ENCODE results near the gene MAPRE3.

GRCh38 chr2:27021253-27022049 is 51.0 kb downstream of the MAPRE3 start:
- TF ChIP-seq, protein P1, sequence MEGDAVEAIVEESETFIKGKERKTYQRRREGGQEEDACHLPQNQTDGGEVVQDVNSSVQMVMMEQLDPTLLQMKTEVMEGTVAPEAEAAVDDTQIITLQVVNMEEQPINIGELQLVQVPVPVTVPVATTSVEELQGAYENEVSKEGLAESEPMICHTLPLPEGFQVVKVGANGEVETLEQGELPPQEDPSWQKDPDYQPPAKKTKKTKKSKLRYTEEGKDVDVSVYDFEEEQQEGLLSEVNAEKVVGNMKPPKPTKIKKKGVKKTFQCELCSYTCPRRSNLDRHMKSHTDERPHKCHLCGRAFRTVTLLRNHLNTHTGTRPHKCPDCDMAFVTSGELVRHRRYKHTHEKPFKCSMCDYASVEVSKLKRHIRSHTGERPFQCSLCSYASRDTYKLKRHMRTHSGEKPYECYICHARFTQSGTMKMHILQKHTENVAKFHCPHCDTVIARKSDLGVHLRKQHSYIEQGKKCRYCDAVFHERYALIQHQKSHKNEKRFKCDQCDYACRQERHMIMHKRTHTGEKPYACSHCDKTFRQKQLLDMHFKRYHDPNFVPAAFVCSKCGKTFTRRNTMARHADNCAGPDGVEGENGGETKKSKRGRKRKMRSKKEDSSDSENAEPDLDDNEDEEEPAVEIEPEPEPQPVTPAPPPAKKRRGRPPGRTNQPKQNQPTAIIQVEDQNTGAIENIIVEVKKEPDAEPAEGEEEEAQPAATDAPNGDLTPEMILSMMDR (conservative IDR thresholded peaks at IDR 0.05): no peak
- no peak for TF ChIP-seq ZFX (IDR thresholded peaks at IDR 0.05)

All from C4-2B (cell line).